Stimulated activated CD4-positive, alpha-beta T cell treated with anti-CD3 and anti-CD28 coated beads, Interleukin-1b, Interleukin-23, amount 100 ng/mL, for 24 hours (primary cell): ENCODE results near the gene EVA1B.

Experiments
- DNase-seq, 4 experiments: peaks; one replicate each; pipeline ENCODE4 v3.0.0-alpha.2; 2020; ENCODE audit warnings: low read depth in 4 of 4, low spot score in 1 of 4

The EVA1B gene

GRCh38 chr1:36346741-36347370 lies 23.4 kb upstream of the EVA1B start:
- DNase-seq, result no peak

GRCh38 chr1:36345353-36345752 lies 21.9 kb upstream of the EVA1B start:
- no peak for DNase-seq

- no peak for DNase-seq
Observed at GRCh38 chr1:36344395-36344680, 20.9 kb upstream of the EVA1B start.

- no peak for DNase-seq
Observed at GRCh38 chr1:36343651-36344394, 20.4 kb upstream of the EVA1B start.

GRCh38 chr1:36342426-36343185 lies 19.2 kb upstream of the EVA1B start:
- peak in 2 of 4 experiments; percentile 36 for DNase-seq

- DNase-seq, result no peak
Observed at GRCh38 chr1:36341626-36342320, 18.3 kb upstream of the EVA1B start.

- no peak for DNase-seq
Observed at GRCh38 chr1:36339615-36340014, 16.2 kb upstream of the EVA1B start.

GRCh38 chr1:36339215-36339614 lies 15.8 kb upstream of the EVA1B start:
- DNase-seq, result no peak

- no peak for DNase-seq
Observed at GRCh38 chr1:36337830-36338229, 14.4 kb upstream of the EVA1B start.

- DNase-seq, result no peak
Observed at GRCh38 chr1:36330940-36331339, 7.5 kb upstream of the EVA1B start.

- no peak for DNase-seq
Observed at GRCh38 chr1:36329817-36330216, 6.4 kb upstream of the EVA1B start.

GRCh38 chr1:36328713-36329112 lies 5.3 kb upstream of the EVA1B start:
- DNase-seq, result no peak

GRCh38 chr1:36328088-36328480 lies 4.6 kb upstream of the EVA1B start:
- no peak for DNase-seq

- DNase-seq, result no peak
Observed at GRCh38 chr1:36327421-36328087, 4.1 kb upstream of the EVA1B start.

- DNase-seq, result no peak
Observed at GRCh38 chr1:36326499-36326898, 3.1 kb upstream of the EVA1B start.

- no peak for DNase-seq
Observed at GRCh38 chr1:36324353-36324703, 883 bp upstream of the EVA1B start.

- no peak for DNase-seq
Observed at GRCh38 chr1:36322786-36323635, 434 bp downstream of the EVA1B start.

GRCh38 chr1:36322041-36322785 lies 1.2 kb downstream of the EVA1B start:
- no peak for DNase-seq

- DNase-seq, result no peak
Observed at GRCh38 chr1:36321119-36321951, 2.1 kb downstream of the EVA1B start.
